NCI-H187 (cell line): Measurements from ENCODE around the gene PRXL2B.

ENCODE experiments used
- DNase-seq, 2 experiments: peaks; one replicate each; lab custom pipeline; 2025; lab: John Stamatoyannopoulos, UW

Gene PRXL2B

DNA sequence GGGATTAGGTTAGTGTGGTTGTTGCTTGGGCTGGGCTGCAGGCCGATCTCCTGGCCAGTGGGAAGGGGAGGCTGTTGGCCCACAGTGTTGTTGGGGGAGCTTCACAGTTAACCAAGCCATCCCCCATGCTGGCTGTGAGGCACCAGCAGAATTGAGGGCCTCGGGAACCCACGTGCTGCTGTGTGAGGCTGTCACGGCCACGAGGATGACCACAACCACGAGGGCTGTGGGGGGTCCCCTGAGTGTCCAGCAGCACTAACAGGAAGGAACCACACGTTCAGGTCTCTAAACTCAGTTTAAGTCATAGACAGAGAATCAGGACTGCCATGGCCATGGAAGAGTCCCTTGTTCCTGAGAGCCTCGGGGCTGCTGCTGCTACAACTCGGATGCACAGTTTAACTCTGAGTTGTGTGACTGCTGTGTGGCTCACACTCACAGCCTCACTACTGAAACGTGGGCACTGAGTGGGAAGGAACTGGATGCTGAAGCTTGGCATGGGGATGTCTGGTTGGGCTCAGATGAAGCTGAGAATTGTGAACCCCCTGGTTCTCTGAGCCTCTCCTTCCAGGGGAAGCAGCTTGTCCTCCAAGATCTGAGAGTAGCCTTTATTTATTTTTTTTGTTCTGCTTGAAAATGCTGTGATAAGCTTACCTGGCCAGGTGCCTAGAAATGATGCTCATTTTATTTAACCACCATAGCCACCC lies 51.0 kb downstream of the PRXL2B start:
- DNase-seq: no peak

DNA sequence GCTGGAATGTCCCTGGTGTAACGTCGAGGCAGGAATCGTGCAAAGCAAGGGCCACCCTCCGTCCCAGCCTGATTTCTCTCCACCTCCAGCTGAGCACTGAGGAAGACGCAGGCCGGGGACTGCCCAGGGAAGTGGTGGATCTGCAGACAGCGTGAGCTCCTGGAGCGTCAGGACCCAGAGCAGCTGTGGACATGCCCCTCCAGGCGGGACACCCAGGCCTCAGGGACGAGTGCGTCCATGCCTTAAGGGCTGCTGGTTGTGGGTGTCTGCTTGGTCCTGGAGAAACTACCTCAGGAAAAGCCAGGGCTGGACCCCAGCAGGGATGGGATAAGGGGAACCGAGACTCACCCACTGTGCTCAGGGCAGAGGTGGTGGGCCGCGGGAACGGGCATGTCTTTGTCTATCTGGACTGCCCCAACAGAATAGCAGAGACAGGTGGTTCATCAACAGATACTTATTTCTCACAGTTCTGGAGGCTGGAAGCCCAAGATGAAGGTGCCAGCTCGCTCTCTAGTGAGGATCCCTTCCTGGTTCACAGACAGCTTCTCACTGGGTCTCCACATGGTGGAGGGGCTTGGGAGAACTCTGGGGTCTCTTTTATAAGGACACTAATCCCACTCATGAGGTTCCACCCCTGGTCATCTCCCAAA lies 52.0 kb downstream of the PRXL2B start:
- no peak for DNase-seq

DNA sequence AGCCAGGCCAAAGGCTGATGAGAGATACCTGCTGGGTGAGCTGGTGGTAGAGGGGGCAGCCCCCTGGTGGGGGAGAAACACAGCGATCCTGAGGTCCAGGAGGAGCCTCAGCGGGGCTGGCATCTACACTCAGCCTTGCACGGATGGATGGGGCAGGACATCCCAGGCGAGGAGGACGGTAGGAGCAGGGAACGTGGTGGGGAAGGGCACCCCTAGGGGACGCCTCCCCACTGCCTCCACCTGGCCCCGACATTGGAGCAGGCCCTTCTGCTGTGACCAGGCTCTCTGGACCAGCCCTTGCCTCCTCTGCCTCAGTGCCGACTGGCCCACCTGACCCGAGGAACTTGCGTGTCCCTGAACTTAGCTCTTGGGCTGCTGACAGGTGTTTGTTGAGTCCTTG lies 52.6 kb downstream of the PRXL2B start:
- no peak for DNase-seq

DNA sequence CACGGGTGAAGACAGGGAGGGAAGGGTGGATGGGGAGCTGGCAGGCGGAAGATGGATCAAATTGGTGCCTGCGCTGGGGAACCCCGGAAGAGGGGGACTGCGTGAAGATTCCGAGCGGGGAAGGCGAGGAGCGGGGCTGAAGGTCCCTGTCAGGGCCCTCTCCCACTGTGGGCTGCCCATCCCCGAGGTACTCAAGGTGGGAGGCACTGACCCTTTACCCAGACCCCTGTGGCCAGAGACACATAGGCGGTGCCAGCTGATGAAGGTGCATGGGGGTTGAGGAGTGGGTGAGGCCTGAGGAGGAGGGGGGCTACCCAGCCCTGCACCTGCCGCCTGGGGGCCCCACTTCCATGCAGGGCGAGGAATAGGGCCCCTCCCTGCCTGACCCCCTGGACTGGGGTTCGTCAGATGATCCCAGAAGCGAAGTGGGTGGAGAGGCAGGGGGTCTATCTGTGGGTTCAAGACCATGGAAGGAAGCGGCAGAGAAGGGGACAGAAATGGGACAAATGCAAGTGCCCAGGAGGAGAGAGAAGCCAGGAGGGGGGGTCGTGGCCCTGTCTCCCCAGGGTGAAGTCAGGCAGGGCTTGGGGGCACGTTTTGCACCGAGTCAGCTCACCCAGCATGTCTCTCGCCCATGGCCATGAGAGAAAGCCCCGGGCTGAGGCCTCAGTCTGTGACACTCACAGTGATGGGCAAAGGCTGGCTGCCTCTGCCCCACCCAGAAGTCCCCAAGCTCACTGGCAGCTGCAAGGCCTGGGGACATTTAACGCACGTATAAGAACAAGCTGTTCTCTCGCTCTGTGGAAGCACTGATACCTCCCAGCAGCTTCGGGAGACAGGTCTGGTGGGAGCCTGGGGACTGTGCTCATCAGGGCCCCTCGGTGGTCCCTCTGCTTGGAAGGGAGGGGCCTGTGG lies 53.3 kb downstream of the PRXL2B start:
- DNase-seq: no peak

DNA sequence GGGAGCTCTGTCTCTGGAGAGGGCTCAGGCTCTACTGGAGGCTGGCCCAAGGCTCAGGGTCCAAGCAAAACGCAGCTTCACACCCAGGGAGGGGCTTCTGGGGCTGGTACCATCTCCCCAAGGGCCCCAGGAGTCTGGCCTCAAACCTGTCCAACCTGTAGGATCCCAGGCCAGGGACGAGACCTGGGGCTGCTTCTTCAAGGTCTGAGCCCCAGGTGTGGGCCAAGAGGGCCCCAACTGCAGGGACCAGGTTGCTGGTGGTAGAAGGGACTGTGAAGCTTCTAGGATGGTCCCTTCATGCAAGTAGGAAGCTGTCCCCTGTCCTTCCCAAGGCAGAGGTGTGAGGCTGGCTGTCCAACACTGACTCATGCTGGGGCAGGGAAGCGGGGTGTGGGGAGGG lies 54.0 kb downstream of the PRXL2B start:
- DNase-seq: no peak
